GM12878 (cell line): ENCODE results near the gene MRPL55. TPM values are rescaled to one million over a fixed set of nuclear protein-coding genes. Genes with fewer than 3 reads are reported as not detected.

Source experiments
- ATAC-seq: fragments of 200-7000 bp; cut with Tn5 transposase; 3 replicates; pipeline ENCODE4 v1.9.1; 2020; ENCODE audit warnings: mild to moderate bottlenecking, moderate library complexity
- BruUV-seq: library from RNA; stranded (reverse); fragments of 400-500 nt; replicated peaks from 2 replicates; lab custom pipeline; 2021; lab: Mats Ljungman, UMichigan
- CTCF ChIA-PET: fragments of 300-600 bp; sonication (Branson Sonifier 250); formaldehyde crosslinking; extraction: SDS; loops from one replicate; lab custom pipeline; 2021; ENCODE audit warnings: inconsistent platforms; lab: Yijun Ruan, JAX
- POLR2A ChIA-PET: fragments of 350-600 bp; formaldehyde crosslinking; extraction: SDS; loops from one replicate; lab custom pipeline; 2021; ENCODE audit warnings: inconsistent platforms; lab: Charles Lee
- RAD21 ChIA-PET: fragments of 300-600 bp; sonication (Branson Sonifier 250); formaldehyde crosslinking; loops from one replicate; lab custom pipeline; 2023; ENCODE audit warnings: antibody characterized with exemption; ENCODE audit not compliant: unreplicated experiment; lab: Charles Lee
- SMC1A ChIA-PET: fragments of 300-600 bp; sonication (Branson Sonifier 250); formaldehyde crosslinking; loops from one replicate; lab custom pipeline; 2023; ENCODE audit not compliant: unreplicated experiment, uncharacterized antibody; lab: Charles Lee
- DNase-seq: peaks from one replicate; pipeline ENCODE4 v3.0.0-alpha.2; 2011; ENCODE audit warnings: low read depth, low spot score
- FAIRE-seq: peaks from 3 replicates; lab custom pipeline; 2011; peaks lifted over from hg19 to GRCh38; lab: Jason Lieb, UNC
- H2AFZ ChIP-seq: 2 replicates; pipeline ENCODE4 v1.6.0; 2011; ENCODE audit warnings: low read depth, low read length, control low read depth; ENCODE audit not compliant: control insufficient read depth
- H3K27ac ChIP-seq: 2 replicates; pipeline ENCODE4 v1.5.1; 2011; ENCODE audit warnings: control low read depth; ENCODE audit not compliant: control insufficient read depth, insufficient read depth
- H3K27me3 ChIP-seq, 2 experiments: replicated peaks in 1 of 2; 2 replicates each; pipeline versions ENCODE4 v1.6.0 to v1.6.1; 2011; ENCODE audit warnings: low read length in 1 of 2; ENCODE audit not compliant: control insufficient read depth in 2 of 2, insufficient read depth in 2 of 2
- H3K36me3 ChIP-seq, 2 experiments: 2 replicates each; pipeline ENCODE4 v1.5.1; 2011; ENCODE audit warnings: low read length in 1 of 2; ENCODE audit not compliant: control insufficient read depth in 2 of 2, insufficient read depth in 2 of 2
- H3K4me1 ChIP-seq: 2 replicates; pipeline ENCODE4 v1.6.1; 2011; ENCODE audit warnings: mild to moderate bottlenecking, low read length, moderate library complexity, mixed read lengths; ENCODE audit not compliant: control insufficient read depth, insufficient read depth
- H3K4me2 ChIP-seq: 2 replicates; pipeline ENCODE4 v1.6.0; 2011; ENCODE audit warnings: control low read depth; ENCODE audit not compliant: control insufficient read depth, insufficient read depth
- H3K4me3 ChIP-seq: fragments of 200-600 bp; sonication (generic); 2 replicates; pipeline ENCODE4 v1.5.1; 2016
- H3K79me2 ChIP-seq: 2 replicates; pipeline ENCODE4 v1.6.0; 2011; ENCODE audit warnings: low read length; ENCODE audit not compliant: control insufficient read depth, insufficient read depth
- H3K9ac ChIP-seq: 2 replicates; pipeline ENCODE4 v1.8.0; 2011; ENCODE audit warnings: low read length, control low read depth, mixed read lengths; ENCODE audit not compliant: control insufficient read depth, insufficient read depth
- H3K9me3 ChIP-seq: replicated peaks from 3 replicates; pipeline ENCODE4 v1.5.1; 2011; ENCODE audit warnings: mild to moderate bottlenecking, low read length; ENCODE audit not compliant: control insufficient read depth, insufficient read depth
- H4K20me1 ChIP-seq: 2 replicates; pipeline ENCODE4 v1.6.0; 2011; ENCODE audit not compliant: control insufficient read depth, insufficient read depth
- ASH2L ChIP-seq: fragments of 300-600, 200-600 bp; sonication (generic); IDR thresholded peaks from 2 replicates; pipeline ENCODE4 v1.6.1; 2017; ENCODE audit warnings: low read depth, mild to moderate bottlenecking, borderline replicate concordance
- BRCA1 ChIP-seq: IDR thresholded peaks from 2 replicates; pipeline ENCODE4 v1.6.1; 2011; ENCODE audit warnings: low read depth, low read length, improper control_type of control experiment
- EGR1 ChIP-seq, 2 experiments: IDR thresholded peaks; 1 replicate in 1 of 2; 2 replicates in 1 of 2; pipeline ENCODE4 v1.6.1; 2011 to 2012; ENCODE audit warnings: low read depth in 2 of 2, low read length in 2 of 2, borderline replicate concordance in 1 of 2, mild to moderate bottlenecking in 1 of 2, moderate library complexity in 1 of 2
- FOXK2 ChIP-seq: fragments of 450-650 bp; IDR thresholded peaks from 2 replicates; pipeline ENCODE4 v1.6.1; 2017; ENCODE audit warnings: mild to moderate bottlenecking, moderate library complexity
- IRF5 ChIP-seq: fragments of 450-650 bp; IDR thresholded peaks from 2 replicates; pipeline ENCODE4 v1.6.1; 2017; ENCODE audit warnings: borderline replicate concordance
- MEF2B ChIP-seq: fragments of 450-650 bp; IDR thresholded peaks from 2 replicates; pipeline ENCODE4 v1.6.1; 2018; ENCODE audit warnings: mild to moderate bottlenecking, moderate library complexity; ENCODE audit not compliant: partially characterized antibody, poor library complexity, severe bottlenecking
- PAX8 ChIP-seq: fragments of 450-650 bp; IDR thresholded peaks from 2 replicates; pipeline ENCODE4 v1.6.1; 2017; ENCODE audit warnings: mild to moderate bottlenecking, moderate library complexity
- PKNOX1 ChIP-seq: fragments of 450-650 bp; IDR thresholded peaks from 2 replicates; pipeline ENCODE4 v1.6.1; 2016; ENCODE audit warnings: mild to moderate bottlenecking
- SP1 ChIP-seq: IDR thresholded peaks from one replicate; pipeline ENCODE4 v1.6.1; 2011; ENCODE audit warnings: low read depth, low read length
- SREBF2 ChIP-seq: IDR thresholded peaks from 2 replicates; pipeline ENCODE4 v1.6.1; 2012; ENCODE audit warnings: mild to moderate bottlenecking, low read length
- YBX1 ChIP-seq: fragments of 450-650 bp; IDR thresholded peaks from 2 replicates; pipeline ENCODE4 v1.6.1; 2016; ENCODE audit warnings: antibody characterized with exemption
- WGBS: methylation state at CpG from one replicate; pipeline ENCODE4 v1.1.6; 2016; ENCODE audit warnings: low lambda C conversion rate; ENCODE audit not compliant: insufficient replicate concordance, insufficient coverage; ENCODE audit errors: missing lambda C conversion rate; 5-methylcytosine and 5-hydroxymethylcytosine counted together
- in situ Hi-C: fragments of 300-500 bp; cut with MboI; formaldehyde crosslinking; loops from 9 replicates; pipeline ENCODE4 v1.14.3; 2018; ENCODE audit warnings: mixed read lengths
- intact Hi-C: fragments of 100-400 bp; cut with micrococcal nuclease; formaldehyde crosslinking; loops from one replicate; pipeline ENCODE4 v1.14.2; 2022; ENCODE audit not compliant: unreplicated experiment
- polyA plus RNA-seq, 11 experiments: library from polyadenylated mRNA; depleted of rRNA in 4 of 11; unstranded in 6 of 11; stranded (reverse) in 5 of 11; fragments of >200 nt; fragmentation: Nextera tagmentation in 4 of 11; fragmentation: Illumina TruSeq in 1 of 11; extraction: Ambion mirVana in 4 of 11; extraction: Trizol in 1 of 11; gene quantifications; 1 replicate in 1 of 11; 2 replicates in 10 of 11; pipeline versions ENCODE4 v1.2.1 to v1.2.3, GENCODE V29; 2011 to 2016; ENCODE audit warnings: inconsistent platforms in 2 of 11, missing spikeins in 2 of 11, low read depth in 1 of 11
- total RNA-seq, 4 experiments: library from RNA; depleted of rRNA in 3 of 4; stranded (reverse); fragments of >200 nt in 3 of 4; fragmentation: Illumina TruSeq in 1 of 4; extraction: Trizol in 1 of 4; gene quantifications; 2 replicates each; pipeline versions ENCODE4 v1.2.1 to v1.2.3, GENCODE V29; 2013 to 2021

Gene MRPL55
- total and polyA plus RNA-seq, 10 of the 15 experiments (the other 5 are each of a cell fraction or from before 2014, with no cell fraction given) = 15.1 to 143 (median 55.8) TPM

- no peaks in the 10 kb centered on the region for H3K36me3 ChIP-seq
- H3K9me3 ChIP-seq = no peaks in the 10 kb centered on the region; the same call in 2 of the 3 replicates
- POLR2A ChIA-PET = no interaction called here
- SMC1A ChIA-PET = no interaction called here
- intact Hi-C loops = no loop called here
- no TSS peak for BruUV-seq
- RAD21 ChIA-PET = no interaction called here
- FAIRE-seq (no peak), DNase-seq (no peak), ATAC-seq (peak; percentile 78)
- no peaks in the 10 kb centered on the region for H4K20me1 ChIP-seq
- no peak overlapping the region for H3K4me3 ChIP-seq
- CTCF ChIA-PET = interaction anchor here (0.9 kb wide), 1 partner anchor 164 kb away, joined by 3 read pairs; no protein-coding TSS in a partner anchor
- peak overlapping the region; percentile 44 for H2AFZ ChIP-seq
- no peaks in the 10 kb centered on the region for H3K79me2 ChIP-seq
- no peaks in the 10 kb centered on the region for H3K4me1 ChIP-seq
- no peak for TF ChIP-seq IRF5
- peak in 1 of 2 experiments; percentile 39; a peak in 1 of 3 replicates for TF ChIP-seq EGR1 (IDR thresholded peaks at IDR 0.05; ENCODE audit: borderline replicate concordance in 1 of 2, low read depth in 2 of 2, low read length in 2 of 2)
- TF ChIP-seq PKNOX1 = no peak
- TF ChIP-seq YBX1 = no peak
- peak; percentile 11 for TF ChIP-seq SP1
- TF ChIP-seq BRCA1 = no peak
- no peak for TF ChIP-seq FOXK2
- no peak for TF ChIP-seq SREBF2
- no peak for TF ChIP-seq ASH2L
- peak; percentile 21 for TF ChIP-seq MEF2B
- no peak for TF ChIP-seq PAX8
- TF ChIP-seq, all 136 proteins: peak for 3
- no peak overlapping the region for H3K27ac ChIP-seq
- peak overlapping the region; percentile 38; the same call in 1 of the 2 replicates for H3K4me2 ChIP-seq
- in situ Hi-C loops = no loop called here
- peaks cover 0 to 7% of the 10 kb centered on the region in 2 experiments; a peak in 3 of 4 replicates for H3K27me3 ChIP-seq
- H3K9ac ChIP-seq = no peak overlapping the region
- 43% methylated on average over 26 of the region's 33 CpGs for WGBS
Observed at GRCh38 chr1:228059634-228060457, 49.3 kb downstream of the MRPL55 start.
